GM21619 (cell line): Measurements from ENCODE around the gene PLPPR1.
A peak's percentile ranks its signal among the peaks of the same experiment; 100 is the strongest.
"Not testable (repeated sequence)": the region's sequence is repeated elsewhere in the genome, so short reads cannot be mapped to it uniquely, and the experiment has no call there.

ENCODE experiments used
- ATAC-seq: cut with Tn5 transposase; IDR thresholded peaks from one replicate; pipeline ENCODE4 v1.9.1; 2021; ENCODE audit not compliant: unreplicated experiment

The PLPPR1 gene

DNA sequence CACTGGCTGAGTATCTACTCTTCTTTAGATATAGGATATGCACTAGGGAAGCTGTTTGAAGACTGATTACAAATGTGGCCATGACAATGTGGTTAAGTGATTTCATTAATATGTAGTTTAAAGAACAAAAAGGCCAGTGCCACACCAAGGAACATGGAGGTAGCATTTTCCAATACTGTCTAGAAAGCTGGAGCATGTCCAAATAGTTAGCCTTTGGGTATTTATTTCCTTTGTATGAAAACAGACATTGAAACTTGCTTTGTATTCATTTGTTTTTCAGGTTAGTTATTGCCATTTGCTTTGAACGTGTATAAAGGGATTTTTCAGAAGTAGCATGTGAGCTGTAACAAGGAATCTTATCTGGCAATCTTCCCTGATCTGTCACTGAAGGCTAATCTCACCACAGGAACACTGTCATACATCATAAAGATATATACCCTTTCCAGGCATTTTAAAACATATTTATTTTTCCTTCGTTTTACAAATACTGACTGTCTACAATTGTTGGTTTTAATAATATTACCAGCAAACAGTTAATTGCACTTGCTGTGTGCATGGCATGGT is 93.4 kb downstream of the PLPPR1 start:
- no peak for ATAC-seq

DNA sequence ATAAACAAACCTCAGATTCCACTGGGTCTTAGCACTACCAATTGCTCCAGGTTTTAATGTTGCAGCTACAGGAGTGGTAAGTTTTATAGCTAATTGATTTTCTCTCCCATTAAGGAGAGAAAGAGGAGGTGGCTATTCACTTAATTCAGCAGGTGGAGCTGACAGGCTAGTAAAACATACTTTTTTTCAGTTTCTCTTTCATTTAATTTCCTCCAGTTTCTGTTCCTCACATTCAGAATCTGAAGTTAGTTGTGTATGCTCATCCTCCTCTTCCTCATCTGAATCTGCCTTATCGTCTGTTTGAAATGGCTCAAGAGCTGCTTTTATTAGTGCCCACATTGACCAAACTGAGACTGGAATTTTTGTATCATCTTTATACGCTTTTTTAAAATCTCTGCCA is 98.0 kb downstream of the PLPPR1 start:
- ATAC-seq: peak; percentile 80

DNA sequence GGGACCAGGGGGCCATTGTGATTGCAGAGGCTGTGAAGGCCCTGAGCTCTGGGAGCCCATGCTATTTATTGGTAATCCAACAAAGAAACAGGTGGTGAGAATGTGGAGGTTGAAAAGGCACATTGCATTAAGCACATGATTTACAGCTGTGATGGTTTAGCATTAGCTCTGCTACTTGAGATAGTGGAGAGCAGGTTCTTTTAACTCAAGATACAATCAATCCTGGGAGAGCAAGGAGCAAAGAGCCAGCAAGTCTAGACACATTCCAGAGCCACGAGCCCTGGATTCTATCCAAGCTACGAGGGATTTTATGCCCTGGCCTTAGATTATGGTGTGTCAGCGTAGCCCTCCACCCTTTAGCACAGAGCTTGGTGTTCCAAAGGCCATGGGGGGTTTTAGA is 98.8 kb downstream of the PLPPR1 start:
- ATAC-seq: not testable (repeated sequence)

DNA sequence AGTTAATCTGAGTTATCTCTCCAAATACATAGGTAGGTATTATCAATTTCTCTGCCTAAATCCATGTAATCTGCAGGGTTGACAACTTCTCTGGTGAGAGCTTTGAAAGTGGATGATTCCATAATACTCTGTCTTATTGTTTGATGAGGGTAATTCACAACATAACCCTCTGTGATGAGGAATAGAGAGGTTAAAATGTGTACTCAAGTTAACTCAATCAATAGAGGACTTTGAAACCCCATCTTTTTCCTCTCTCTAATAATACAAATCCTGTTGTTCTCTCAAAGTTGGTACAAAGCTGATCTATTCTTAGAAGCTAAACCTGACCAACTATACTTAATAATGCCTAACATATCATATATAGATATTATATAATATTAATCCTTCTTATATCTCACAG is 100.1 kb downstream of the PLPPR1 start:
- no peak for ATAC-seq

DNA sequence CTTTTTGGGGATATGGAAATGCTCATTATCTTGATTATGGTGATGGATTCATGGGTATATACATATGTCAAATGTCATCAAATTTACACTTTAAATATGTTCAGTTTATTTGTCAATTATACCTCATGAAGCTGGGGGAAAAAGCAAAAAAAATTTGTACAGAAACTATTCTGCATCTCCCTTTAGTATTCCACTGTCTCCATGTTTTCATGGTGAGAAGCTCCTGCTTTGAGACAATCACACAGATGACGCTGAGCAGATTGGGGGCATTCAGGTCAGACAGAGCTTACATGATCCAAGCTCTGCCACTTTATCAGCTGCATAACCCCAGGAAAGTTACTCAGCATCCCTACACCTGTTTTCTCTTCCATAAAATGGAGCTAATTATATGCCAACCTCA is 101.5 kb downstream of the PLPPR1 start:
- no peak for ATAC-seq

DNA sequence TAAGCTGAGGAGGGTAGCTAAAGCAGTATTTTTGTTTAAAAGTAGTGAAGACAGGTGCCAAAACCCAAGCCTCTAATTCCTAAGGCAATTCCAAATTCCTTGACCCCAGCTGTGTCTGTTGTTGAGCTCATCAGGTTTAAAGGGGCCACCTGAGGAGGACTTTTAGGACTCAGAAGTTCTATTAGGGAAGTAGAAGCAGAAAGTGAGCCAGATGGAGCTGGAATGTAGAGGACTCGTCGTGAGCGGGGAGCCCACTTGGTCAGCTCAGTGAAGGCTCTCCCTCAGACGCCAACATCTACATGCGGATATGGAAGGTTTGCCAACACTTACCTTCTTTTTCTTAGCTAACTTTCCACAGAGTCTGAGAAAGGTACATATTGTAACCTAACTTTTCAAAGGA is 102.8 kb downstream of the PLPPR1 start:
- ATAC-seq: no peak

DNA sequence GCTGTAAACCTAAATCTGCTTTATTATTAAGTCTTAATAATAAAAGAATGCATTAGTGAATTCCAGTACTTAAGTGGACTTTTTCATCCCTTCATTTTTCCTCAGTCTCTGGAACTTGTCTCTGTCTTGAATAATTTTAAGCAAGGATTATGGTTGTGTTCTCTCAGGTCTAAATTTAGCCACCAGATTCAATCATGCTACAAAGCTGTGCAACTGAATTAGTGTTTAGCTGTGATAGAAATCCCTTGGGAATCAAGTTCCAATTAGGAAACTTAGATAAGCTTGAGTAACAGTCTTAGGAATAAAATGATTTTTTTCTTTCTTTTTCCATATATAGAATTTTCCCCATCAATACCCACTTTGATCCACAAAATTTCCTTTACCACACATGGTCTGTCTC is 104.3 kb downstream of the PLPPR1 start:
- no peak for ATAC-seq

DNA sequence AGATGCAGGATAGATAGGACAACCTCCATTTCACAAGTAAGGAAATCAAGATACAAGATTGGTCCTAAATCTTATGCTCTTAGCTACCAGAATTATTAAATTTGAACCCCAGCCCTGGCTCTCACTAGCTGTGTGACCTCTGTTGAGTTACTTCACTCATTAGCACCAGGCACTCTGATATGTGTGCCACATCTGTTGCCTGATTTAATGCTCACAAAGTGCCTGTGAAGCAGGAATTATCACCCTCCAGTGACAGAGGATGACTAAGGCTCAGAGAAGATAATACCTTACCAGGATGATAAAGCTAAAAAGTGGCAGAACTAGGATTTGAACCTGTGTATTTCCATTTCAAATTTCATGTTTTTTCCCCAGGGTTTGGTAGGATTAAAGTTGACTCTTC is 110.0 kb downstream of the PLPPR1 start:
- no peak for ATAC-seq

DNA sequence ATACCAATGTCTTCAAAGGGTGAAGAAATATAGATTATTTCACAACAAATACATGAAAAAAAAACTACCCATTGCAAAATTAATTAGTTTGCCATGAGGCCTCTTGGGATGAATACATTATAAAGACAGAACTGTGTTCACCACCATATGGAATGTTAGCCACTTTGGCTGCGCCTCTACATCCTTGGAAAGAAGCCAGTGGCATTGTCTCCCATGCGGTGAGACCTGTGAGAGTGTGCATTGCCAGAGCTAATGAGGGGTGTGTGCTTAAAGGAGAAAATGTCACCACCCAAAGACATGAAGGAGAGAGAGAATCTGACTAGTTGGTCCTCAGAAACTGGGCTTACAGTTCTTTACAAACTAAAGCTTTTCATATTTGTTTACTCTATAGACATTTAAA is 110.6 kb downstream of the PLPPR1 start:
- ATAC-seq: no peak

DNA sequence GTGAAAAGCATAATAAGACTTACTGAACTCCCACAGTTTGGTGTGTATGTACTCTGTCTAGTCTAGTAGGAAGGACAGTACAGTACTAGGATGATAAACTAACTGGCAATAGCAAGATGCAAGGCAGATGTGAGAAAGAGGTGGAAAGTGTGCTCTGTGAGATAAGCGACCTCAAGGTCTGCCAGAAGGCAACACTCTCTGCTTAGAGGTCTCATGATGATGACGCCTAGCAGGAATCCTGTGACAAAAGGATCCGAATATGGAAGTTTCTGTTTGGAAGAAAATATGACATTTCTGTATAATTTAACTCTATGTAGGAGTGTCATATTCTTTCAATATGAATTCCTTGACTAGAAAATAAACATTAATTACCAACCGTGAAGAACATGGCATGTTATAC is 112.2 kb downstream of the PLPPR1 start:
- ATAC-seq: no peak

DNA sequence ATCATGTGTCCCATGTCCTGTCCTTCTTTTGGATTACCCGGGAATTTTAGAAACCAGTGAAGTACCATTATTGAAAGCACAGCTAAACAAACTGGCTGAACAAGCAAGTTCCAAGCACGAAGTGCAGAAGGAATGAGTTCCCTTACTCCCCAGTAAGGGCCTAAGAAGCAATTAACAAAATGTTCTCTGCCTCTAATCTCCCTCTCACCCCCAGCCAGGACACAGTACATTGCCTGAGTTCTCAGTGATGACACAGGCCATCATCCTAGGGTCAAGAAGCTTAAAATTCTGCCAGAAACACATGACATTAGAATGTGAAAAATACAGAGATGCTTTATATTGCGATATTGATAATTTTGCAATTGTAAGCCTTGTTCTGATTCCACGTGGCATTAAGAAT is 118.0 kb downstream of the PLPPR1 start:
- ATAC-seq: no peak

DNA sequence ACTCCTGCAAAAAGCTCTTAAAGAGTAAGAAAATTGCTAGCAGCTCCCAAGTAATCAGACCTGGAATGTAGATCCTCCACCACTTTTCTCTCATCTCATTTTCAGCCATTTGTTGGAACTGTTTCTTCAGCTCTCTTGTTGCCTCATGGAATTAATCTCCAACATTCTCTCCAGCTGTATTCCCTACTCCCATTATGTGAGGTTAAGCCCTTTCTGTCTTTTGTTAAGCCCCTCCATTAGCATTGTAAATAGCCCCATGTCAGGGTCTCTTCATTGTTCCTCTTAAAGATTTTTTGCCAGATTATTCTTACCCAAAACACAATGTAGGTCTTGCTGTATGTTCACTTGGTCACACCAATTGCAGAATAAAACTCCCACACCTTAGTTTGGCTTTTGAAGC is 119.8 kb downstream of the PLPPR1 start:
- no peak for ATAC-seq

DNA sequence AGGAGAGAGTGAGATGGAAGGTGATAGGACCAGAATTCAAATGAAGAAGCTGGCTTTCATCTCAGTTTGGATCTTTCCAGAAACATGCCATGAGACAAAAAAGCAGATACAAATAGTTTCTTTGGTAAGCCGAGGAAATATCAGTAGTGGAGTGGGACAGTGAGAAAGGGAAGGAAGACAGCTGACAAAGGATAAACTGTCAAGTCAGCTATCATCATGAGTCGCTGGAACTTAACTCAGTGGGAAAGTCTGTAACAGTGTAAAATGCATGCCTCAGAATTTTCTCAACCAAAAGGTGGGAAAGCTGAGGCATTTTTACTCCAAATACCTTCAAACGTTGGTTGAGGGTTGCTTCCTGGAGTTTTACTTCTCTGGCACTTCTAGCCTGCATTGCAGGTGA is 129.8 kb downstream of the PLPPR1 start:
- ATAC-seq: no peak

DNA sequence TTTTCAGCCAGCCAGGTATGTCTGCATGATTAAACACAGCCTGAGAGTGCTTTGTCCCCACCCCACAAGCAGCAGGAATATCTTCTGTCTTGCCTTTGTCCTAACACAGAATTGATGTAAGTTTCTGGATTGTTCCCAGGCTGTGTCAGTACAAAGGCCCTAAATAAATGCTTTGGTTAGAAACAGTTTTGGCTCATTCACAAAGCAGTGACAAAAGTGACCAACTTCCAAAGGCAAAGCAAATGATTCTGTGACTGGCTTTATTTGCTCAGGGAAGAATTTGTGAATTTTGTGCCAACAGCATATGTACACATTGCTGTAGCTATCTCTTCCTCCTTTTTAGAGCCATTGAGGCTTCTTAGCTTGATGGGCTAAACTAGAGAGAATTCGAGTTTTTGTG is 133.7 kb downstream of the PLPPR1 start:
- no peak for ATAC-seq

DNA sequence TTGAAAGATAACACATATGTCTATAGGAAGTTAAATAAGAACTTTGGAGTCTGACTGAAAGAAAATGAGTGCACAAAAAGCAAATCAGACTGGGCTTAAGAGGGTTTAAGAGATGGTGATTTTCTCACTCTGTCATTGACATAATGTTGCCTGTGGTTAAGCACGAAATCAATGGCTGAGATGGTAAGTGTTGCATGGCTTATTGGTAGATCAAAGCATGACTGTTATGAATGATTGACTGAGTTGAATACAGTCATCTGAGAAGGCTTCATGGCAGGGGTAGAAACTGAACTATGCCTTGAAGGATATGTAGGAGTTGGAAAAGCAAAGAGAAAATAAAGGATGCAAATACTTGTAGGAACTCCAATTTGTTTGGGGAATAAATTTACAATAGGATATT is 136.6 kb downstream of the PLPPR1 start:
- no peak for ATAC-seq

DNA sequence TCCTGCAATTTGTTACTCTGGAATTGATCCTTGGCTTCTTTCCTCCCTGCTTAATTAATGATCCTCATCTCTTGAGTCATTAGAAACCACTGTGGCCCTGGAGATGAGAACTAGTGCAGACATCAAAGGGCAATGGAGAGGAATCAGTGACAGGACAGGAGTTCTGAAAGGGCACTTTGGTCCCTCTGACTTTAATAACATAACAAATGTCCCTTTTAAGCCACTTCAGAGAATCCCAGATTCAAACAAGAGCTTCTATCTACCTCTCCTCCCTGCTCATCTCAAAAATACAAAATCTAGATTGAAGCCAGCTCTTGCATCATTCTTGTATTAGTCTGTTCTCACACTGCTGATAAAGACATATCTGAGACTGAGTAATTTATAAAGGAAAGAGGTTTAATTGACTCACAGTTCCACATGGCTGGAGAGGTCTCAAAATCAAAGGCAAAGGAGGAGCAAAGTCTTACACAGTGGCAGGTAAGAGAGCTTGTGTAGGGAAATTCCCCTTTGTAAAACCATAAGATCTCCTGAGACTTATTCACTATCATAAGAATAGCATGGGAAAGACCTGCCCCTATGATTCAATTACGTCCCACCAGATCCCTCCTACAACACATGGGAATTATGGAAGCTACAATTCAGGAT is 139.1 kb downstream of the PLPPR1 start:
- ATAC-seq: no peak

DNA sequence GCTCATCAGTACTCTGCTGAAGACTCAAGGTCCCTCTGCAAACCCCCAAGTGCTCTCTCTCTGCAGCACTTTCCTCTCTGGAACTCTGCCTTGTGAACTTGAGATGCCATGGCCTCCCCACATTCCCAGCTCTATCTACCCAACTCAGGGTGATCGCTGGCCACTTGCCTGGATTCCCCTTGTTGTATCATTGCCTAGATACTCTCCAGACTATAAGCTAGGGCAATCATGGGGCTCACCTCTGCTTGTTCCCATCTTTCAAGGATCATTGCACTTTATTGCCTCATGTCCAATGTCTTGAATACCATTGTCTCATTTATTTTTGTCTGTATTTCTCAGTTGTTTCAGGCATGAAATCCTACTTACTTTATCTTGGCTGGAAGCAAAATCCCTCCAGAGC is 144.1 kb downstream of the PLPPR1 start:
- no peak for ATAC-seq

DNA sequence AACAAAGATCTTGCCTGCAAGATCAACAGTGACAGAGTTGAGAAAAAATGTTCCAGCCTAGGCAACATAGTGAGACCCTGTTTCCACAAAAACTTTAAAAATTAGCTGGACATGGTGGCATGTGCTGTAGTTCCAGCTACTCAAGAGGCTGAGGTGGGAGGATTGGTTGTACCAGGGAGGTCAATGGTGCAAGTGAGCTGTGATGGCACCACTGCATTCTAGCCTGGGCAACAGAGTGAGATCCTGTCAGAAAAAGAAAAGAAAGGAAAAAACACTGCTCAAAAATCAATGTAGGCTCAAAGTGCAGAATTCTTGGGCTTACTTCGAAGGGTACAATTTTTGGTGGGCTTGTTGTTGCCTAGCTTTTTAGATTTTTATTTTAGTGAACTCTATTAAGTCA is 145.4 kb downstream of the PLPPR1 start:
- ATAC-seq: no peak

DNA sequence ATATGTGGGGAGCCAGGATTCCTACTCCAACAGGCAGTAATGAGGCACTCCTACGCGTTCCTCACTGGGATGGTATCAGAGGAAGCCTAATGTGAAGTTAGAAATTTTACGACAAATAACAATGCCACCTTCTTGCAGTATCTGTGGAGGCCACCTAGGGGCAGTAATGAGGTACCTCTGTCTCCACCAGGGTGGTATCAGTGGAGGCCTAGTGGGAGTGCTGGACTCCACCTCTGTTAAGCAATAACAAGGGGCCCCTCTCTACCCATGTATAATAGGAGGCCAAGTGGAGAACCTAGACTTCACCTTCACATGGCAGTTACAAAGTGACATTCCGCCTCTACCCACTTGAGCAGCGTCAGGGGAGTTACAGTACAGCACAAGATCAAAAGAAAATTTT is 147.9 kb downstream of the PLPPR1 start:
- no peak for ATAC-seq

DNA sequence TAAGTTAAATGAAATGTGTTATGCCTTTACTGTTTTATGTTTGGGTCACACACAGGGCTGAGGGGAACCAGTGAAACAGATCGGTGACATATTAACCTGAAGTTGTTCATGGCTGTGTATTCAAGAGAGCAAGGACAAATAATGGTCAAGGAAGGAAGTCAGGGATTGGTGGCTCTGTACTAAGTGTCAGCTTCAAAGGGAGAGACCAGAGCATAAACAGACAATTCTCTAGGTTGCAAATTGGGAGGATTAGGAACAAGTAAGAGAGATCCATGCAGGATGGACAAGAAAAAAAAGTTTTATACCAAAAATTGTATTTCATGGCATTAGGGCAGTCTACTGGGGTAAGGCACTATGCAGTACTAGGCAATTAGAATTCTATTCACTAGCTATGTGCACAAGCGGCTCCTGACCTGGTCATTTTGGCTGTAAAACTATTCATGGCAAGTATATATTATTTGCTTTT is 156.3 kb downstream of the PLPPR1 start:
- ATAC-seq: no peak

DNA sequence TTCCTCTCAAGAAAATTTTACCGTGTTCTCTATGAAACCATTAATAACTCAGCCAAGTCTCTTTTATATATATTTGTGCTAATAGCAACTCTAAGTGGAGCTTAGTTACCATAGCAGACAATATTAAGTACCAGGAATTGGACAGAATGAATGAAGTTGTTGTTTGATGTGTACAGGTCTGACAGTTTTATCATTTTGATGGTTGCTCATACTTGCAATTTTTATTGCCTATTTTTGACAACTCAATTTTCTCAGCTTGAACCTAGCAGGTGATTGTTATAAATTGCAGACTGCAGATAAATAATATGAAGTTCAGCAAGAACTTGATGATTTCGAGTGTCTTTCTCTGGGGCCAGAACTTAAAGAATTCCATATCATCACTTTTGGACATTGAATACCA is 163.2 kb downstream of the PLPPR1 start:
- no peak for ATAC-seq

DNA sequence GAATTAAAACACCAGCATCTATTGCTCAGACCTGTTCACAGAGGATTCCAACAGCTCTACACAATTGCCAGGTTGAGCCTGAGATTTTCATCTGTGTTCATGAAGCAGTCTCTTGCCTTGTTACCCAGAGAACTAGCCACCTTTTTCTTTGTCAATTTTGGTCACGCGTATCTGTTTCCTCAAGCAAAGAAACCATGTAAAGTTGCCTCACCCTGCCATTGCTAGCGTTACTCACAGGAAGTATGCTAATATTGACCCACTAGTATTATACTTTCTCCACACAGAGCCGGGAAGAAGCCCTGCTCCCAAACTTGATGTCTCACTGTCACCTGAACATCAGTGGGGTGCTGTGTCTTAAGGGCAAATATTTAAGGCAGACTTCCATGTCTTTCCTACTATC is 168.5 kb downstream of the PLPPR1 start:
- no peak for ATAC-seq

DNA sequence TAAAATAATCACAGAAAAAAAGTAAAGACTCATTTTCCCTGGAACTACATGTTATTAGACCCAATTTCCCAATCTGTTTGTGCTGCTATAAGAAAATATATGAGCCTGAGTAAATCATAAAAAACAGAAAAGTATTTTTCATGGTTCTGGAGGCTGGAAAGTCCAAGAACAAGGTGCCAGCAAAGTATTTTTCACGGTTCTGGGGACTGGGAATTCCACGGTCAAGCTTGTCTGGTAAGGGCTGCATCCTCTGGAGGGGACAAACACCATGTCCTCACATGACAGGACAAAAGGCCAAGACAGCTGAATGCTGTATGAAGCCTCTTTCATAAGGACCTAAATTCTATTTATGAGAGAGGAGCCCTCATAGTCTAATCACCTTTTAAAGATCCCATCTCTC is 172.3 kb downstream of the PLPPR1 start:
- no peak for ATAC-seq
